SU-DHL-6 (cell line): ENCODE results near the gene TMEM176B.

Experiments used
- H2AFZ ChIP-seq: fragments of 200-600 bp; sonication (generic); 2 replicates; pipeline ENCODE4 v1.6.1; 2014; ENCODE audit warnings: low read depth, mild to moderate bottlenecking, moderate library complexity, mixed read lengths, antibody characterized with exemption, low read length; ENCODE audit not compliant: severe bottlenecking
- H3F3A ChIP-seq: fragments of 200-600 bp; shearing (Covaris generic); 2 replicates; pipeline ENCODE4 v1.6.0; 2016; ENCODE audit warnings: antibody characterized with exemption, mild to moderate bottlenecking; ENCODE audit not compliant: insufficient read depth
- H3K27ac ChIP-seq: fragments of 200-600 bp; sonication (generic); 2 replicates; pipeline ENCODE4 v1.5.1; 2016; ENCODE audit warnings: low read depth, mild to moderate bottlenecking, low read length, moderate library complexity, mixed read lengths
- H3K27me3 ChIP-seq: fragments of 200-600 bp; sonication (generic), shearing (Covaris generic); 2 replicates; pipeline ENCODE4 v1.6.0; 2014; ENCODE audit warnings: mild to moderate bottlenecking, low read length
- H3K36me3 ChIP-seq: fragments of 200-600 bp; sonication (generic); 2 replicates; pipeline ENCODE4 v1.6.1; 2014; ENCODE audit warnings: mild to moderate bottlenecking, low read length, mixed read lengths
- H3K4me2 ChIP-seq: fragments of 300-600, 200-600 bp; shearing (Covaris generic), sonication (generic); 2 replicates; pipeline ENCODE4 v1.6.0; 2014; ENCODE audit warnings: low read length, low read depth, mild to moderate bottlenecking; ENCODE audit not compliant: poor library complexity, severe bottlenecking
- H3K4me3 ChIP-seq: fragments of 200-600 bp; sonication (generic); 2 replicates; pipeline ENCODE4 v1.5.1; 2014; ENCODE audit warnings: antibody characterized with exemption, low read length, mild to moderate bottlenecking, mixed read lengths; ENCODE audit not compliant: insufficient read depth, poor library complexity, severe bottlenecking
- H3K79me2 ChIP-seq: fragments of 200-600 bp; sonication (generic); 2 replicates; pipeline ENCODE4 v1.6.1; 2014; ENCODE audit warnings: mild to moderate bottlenecking, low read length, moderate library complexity; ENCODE audit not compliant: insufficient read depth
- H3K9ac ChIP-seq: fragments of 200-600 bp; sonication (generic); 2 replicates; pipeline ENCODE4 v1.7.0; 2014; ENCODE audit warnings: mild to moderate bottlenecking, low read length
- H3K9me2 ChIP-seq: fragments of 200-600 bp; sonication (generic); replicated peaks from 2 replicates; pipeline ENCODE4 v1.6.1; 2014; ENCODE audit warnings: low read length; ENCODE audit not compliant: insufficient read depth
- H3K9me3 ChIP-seq: fragments of 200-600 bp; sonication (generic); 2 replicates; pipeline ENCODE4 v1.6.1; 2014; ENCODE audit warnings: low read length, mixed read lengths; ENCODE audit not compliant: insufficient read depth
- H4K20me1 ChIP-seq: fragments of 200-600 bp; sonication (generic); 2 replicates; pipeline ENCODE4 v1.6.1; 2014; ENCODE audit warnings: low read depth, mild to moderate bottlenecking, antibody characterized with exemption, low read length, moderate library complexity, mixed read lengths
- EZH2phosphoT487 ChIP-seq: fragments of 200-600 bp; sonication (generic), shearing (Covaris generic); conservative IDR thresholded peaks from 2 replicates; pipeline ENCODE4 v1.6.1; 2018; ENCODE audit warnings: mild to moderate bottlenecking, antibody characterized with exemption, low read length, moderate library complexity, mixed read lengths
- TF ChIP-seq, protein P1 (sequence below): fragments of 200-600 bp; sonication (generic); IDR thresholded peaks from one replicate; pipeline ENCODE4 v1.5.1; 2017; ENCODE audit warnings: antibody characterized with exemption, mild to moderate bottlenecking, low read length, moderate library complexity; ENCODE audit not compliant: insufficient read depth, poor library complexity, severe bottlenecking

TMEM176B gene

DNA sequence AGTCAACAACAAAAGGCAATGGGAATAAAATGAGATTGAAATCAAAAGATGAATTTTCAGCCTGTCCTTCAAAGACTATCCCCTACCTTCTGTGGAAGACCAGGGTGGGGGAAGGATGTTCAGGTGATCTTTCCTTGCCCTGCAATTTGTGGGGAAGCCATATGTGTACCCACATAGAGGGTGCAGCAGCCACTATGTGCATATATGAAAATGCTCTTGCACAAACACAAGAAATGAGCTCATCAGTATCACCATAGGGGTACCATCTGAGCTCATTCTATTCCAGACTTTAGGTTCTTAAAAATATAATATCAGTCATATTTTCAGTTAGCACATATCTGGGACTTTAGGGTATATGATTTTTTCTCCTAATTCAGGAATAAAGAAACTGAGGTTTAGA, 45.2 kb downstream of the TMEM176B start:
- Histone ChIP-seq H3K9me2 (no peaks in the 10 kb centered on the region), H2AFZ (no peak overlapping the region), H3F3A (no peaks in the 10 kb centered on the region), H3K4me2 (no peak overlapping the region), H3K27ac (no peak overlapping the region), H3K36me3 (no peaks in the 10 kb centered on the region), H3K9ac (no peak overlapping the region), H4K20me1 (no peaks in the 10 kb centered on the region), H3K4me3 (no peak overlapping the region), H3K79me2 (no peaks in the 10 kb centered on the region), H3K27me3 (no peaks in the 10 kb centered on the region), H3K9me3 (no peaks in the 10 kb centered on the region)
- no peak for TF ChIP-seq EZH2phosphoT487
- TF ChIP-seq, protein P1, sequence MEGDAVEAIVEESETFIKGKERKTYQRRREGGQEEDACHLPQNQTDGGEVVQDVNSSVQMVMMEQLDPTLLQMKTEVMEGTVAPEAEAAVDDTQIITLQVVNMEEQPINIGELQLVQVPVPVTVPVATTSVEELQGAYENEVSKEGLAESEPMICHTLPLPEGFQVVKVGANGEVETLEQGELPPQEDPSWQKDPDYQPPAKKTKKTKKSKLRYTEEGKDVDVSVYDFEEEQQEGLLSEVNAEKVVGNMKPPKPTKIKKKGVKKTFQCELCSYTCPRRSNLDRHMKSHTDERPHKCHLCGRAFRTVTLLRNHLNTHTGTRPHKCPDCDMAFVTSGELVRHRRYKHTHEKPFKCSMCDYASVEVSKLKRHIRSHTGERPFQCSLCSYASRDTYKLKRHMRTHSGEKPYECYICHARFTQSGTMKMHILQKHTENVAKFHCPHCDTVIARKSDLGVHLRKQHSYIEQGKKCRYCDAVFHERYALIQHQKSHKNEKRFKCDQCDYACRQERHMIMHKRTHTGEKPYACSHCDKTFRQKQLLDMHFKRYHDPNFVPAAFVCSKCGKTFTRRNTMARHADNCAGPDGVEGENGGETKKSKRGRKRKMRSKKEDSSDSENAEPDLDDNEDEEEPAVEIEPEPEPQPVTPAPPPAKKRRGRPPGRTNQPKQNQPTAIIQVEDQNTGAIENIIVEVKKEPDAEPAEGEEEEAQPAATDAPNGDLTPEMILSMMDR: no peak

DNA sequence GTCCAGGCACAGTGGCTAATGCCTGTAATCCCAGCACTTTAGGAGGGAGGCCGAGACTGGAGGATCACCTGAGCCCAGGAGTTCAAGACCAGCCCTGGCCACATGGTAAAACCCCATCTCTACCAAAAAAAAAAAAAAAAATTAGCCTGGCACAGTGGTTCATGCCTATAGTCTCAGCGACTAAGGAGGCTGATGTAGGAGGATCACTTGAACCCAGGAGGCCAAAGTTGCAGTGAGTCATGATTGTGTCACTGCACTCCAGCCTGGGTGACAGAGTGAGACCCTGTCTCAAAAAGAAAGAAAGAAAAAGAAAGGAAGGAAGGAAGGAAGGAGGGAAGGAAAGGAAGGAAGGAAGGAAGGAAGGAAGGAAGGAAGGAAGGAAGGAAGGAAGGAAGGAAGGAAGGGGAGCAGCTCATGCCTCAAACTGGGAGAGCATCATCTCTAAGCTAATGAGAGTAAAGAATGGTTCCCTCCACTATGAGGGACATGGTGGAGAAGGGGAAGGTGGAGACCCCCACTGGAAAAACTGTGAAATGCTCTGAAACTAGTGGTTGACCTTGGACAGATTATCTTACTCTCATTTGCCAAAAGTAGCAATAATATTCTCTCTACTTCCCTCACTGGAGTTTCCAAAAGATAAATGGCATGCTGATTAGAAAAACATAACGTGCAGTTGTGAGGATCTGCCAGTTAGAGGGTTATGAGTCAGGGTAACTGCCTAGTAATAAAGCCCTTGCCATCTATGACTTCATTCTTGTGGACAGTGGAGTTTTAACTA, 46.1 kb downstream of the TMEM176B start:
- H3K9ac ChIP-seq: no peak overlapping the region
- H3F3A ChIP-seq: no peaks in the 10 kb centered on the region
- H3K4me3 ChIP-seq: no peak overlapping the region
- H4K20me1 ChIP-seq: no peaks in the 10 kb centered on the region
- no peaks in the 10 kb centered on the region for H3K9me2 ChIP-seq
- no peaks in the 10 kb centered on the region for H3K27me3 ChIP-seq
- H3K27ac ChIP-seq: no peak overlapping the region
- TF ChIP-seq, protein P1: peak; percentile 20
- TF ChIP-seq EZH2phosphoT487: no peak
- no peak overlapping the region for H2AFZ ChIP-seq
- H3K9me3 ChIP-seq: no peaks in the 10 kb centered on the region
- no peak overlapping the region for H3K4me2 ChIP-seq
- H3K36me3 ChIP-seq: no peaks in the 10 kb centered on the region
- H3K79me2 ChIP-seq: no peaks in the 10 kb centered on the region

DNA sequence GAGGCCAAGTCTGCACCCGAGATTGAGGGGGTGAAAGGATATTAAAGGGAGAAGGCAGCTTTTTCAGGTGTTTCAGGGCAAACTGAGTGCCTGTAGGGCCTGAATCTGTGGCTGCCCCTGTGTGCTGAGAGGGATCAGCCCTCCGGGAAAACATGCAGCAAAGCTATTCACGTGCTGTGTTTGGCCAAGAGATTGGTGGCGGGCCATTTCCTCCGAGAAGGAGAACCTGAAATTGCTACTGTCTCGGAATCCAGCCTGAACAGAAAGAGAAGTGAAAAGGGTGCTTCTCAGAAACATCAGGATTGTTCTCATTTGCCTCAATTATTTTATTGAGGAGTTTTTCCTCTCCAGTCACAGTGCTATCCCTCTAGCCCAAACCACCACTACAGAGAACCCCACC, 46.9 kb downstream of the TMEM176B start:
- no peak overlapping the region for H3K9ac ChIP-seq
- H3K27me3 ChIP-seq: no peaks in the 10 kb centered on the region
- H3K79me2 ChIP-seq: no peaks in the 10 kb centered on the region
- no peak overlapping the region for H3K4me3 ChIP-seq
- no peaks in the 10 kb centered on the region for H3K9me3 ChIP-seq
- no peaks in the 10 kb centered on the region for H3F3A ChIP-seq
- H3K36me3 ChIP-seq: no peaks in the 10 kb centered on the region
- TF ChIP-seq, protein P1: no peak
- no peak for TF ChIP-seq EZH2phosphoT487
- no peak overlapping the region for H3K27ac ChIP-seq
- no peaks in the 10 kb centered on the region for H4K20me1 ChIP-seq
- no peak overlapping the region for H3K4me2 ChIP-seq
- H3K9me2 ChIP-seq: no peaks in the 10 kb centered on the region
- H2AFZ ChIP-seq: no peak overlapping the region
